Stimulated activated naive CD8-positive, alpha-beta T cell treated with anti-CD3 and anti-CD28 coated beads, Interleukin-15, amount 100 ng/mL, for 72 hours (primary cell): ENCODE measurements around the gene MRPS12.
A peak's percentile ranks its signal among the peaks of the same experiment; 100 is the strongest.
"Not testable (repeated sequence)": the region's sequence is repeated elsewhere in the genome, so short reads cannot be mapped to it uniquely, and the experiment has no call there.

Experiments
- ATAC-seq: fragments of 150-1000 bp; cut with Tn5 transposase; 2 replicates; pipeline ENCODE4 v1.10.0; 2021; ENCODE audit warnings: mild to moderate bottlenecking, moderate library complexity
- DNase-seq, 2 donors: peaks; one replicate each; pipeline ENCODE4 v3.0.0; 2021 to 2022
- H3K27ac Mint-ChIP-seq, 2 donors: one replicate each; pipeline ENCODE4 v1.8.0; 2022; ENCODE audit warnings: mild to moderate bottlenecking in 2 of 2, mixed read lengths in 2 of 2, moderate library complexity in 2 of 2
- H3K27me3 Mint-ChIP-seq: one replicate; pipeline ENCODE4 v1.8.0; 2022; ENCODE audit warnings: mixed read lengths
- H3K4me1 Mint-ChIP-seq: one replicate; pipeline ENCODE4 v1.8.0; 2022; ENCODE audit warnings: mild to moderate bottlenecking, mixed read lengths
- H3K4me3 Mint-ChIP-seq, 2 donors: one replicate each; pipeline ENCODE4 v1.8.0; 2022; ENCODE audit warnings: mild to moderate bottlenecking in 2 of 2, mixed read lengths in 2 of 2, moderate library complexity in 1 of 2
- H3K9me3 Mint-ChIP-seq, 2 donors: one replicate each; pipeline ENCODE4 v1.8.0; 2022; ENCODE audit warnings: mixed read lengths in 2 of 2

The MRPS12 gene

GRCh38 chr19:38919837-38920601 is 10.7 kb upstream of the MRPS12 start:
- Mint-ChIP-seq H3K4me3 (no peak overlapping the region), H3K27me3 (no peaks in the 10 kb centered on the region), H3K4me1 (no peaks in the 10 kb centered on the region), H3K9me3 (no peaks in the 10 kb centered on the region), H3K27ac (no peak overlapping the region)
- no peak for DNase-seq
- ATAC-seq: no peak

- H3K4me1 Mint-ChIP-seq: no peaks in the 10 kb centered on the region
- no peak for ATAC-seq
- no peaks in the 10 kb centered on the region for H3K9me3 Mint-ChIP-seq
- H3K4me3 Mint-ChIP-seq: no peak overlapping the region
- DNase-seq: no peak
- no peaks in the 10 kb centered on the region for H3K27me3 Mint-ChIP-seq
- no peak overlapping the region for H3K27ac Mint-ChIP-seq
Observed at GRCh38 chr19:38920602-38921419, 9.9 kb upstream of the MRPS12 start.

- DNase-seq (no peak), ATAC-seq (no peak)
- H3K27me3 Mint-ChIP-seq: no peaks in the 10 kb centered on the region
- H3K9me3 Mint-ChIP-seq: no peaks in the 10 kb centered on the region
- H3K27ac Mint-ChIP-seq: no peak overlapping the region
- no peaks in the 10 kb centered on the region for H3K4me1 Mint-ChIP-seq
- no peak overlapping the region for H3K4me3 Mint-ChIP-seq
Observed at GRCh38 chr19:38921420-38922274, 9.1 kb upstream of the MRPS12 start.

GRCh38 chr19:38922482-38922881 is 8.3 kb upstream of the MRPS12 start:
- DNase-seq: no peak
- no peak for ATAC-seq
- no peak overlapping the region for H3K4me3 Mint-ChIP-seq
- no peaks in the 10 kb centered on the region for H3K4me1 Mint-ChIP-seq
- H3K9me3 Mint-ChIP-seq: no peaks in the 10 kb centered on the region
- H3K27me3 Mint-ChIP-seq: no peaks in the 10 kb centered on the region
- H3K27ac Mint-ChIP-seq: no peak overlapping the region

- Mint-ChIP-seq H3K27me3 (no peaks in the 10 kb centered on the region), H3K27ac (no peak overlapping the region), H3K4me1 (peaks cover 19% of the 10 kb centered on the region), H3K9me3 (no peaks in the 10 kb centered on the region), H3K4me3 (no peak overlapping the region)
- no peak for DNase-seq
- ATAC-seq: no peak
Observed at GRCh38 chr19:38924388-38924787, 6.4 kb upstream of the MRPS12 start.

- peak overlapping the region; percentile 21 to 94 for H3K4me3 Mint-ChIP-seq
- H3K27ac Mint-ChIP-seq: peak overlapping the region in 1 of 2 donors; percentile 8
- DNase-seq (no peak), ATAC-seq (no peak)
- peaks cover 54% of the 10 kb centered on the region for H3K4me1 Mint-ChIP-seq
- H3K9me3 Mint-ChIP-seq: no peaks in the 10 kb centered on the region
- no peaks in the 10 kb centered on the region for H3K27me3 Mint-ChIP-seq
Observed at GRCh38 chr19:38928391-38929001, 2.2 kb upstream of the MRPS12 start.

GRCh38 chr19:38929929-38930775 is 592 bp upstream of the MRPS12 start, which contains the start of gene SARS2:
Gene SARS2 (minus strand): TSS chr19:38930763. CDS start chr19:38930736, 27 bp downstream.
- H3K27ac Mint-ChIP-seq: peak within 1 kb of the TSS; percentile 98 to 99
- ATAC-seq (peak; percentile 10), DNase-seq (peak in 1 of 2 donors; percentile 98)
- no peaks in the 10 kb centered on the region for H3K27me3 Mint-ChIP-seq
- H3K4me3 Mint-ChIP-seq: peak within 1 kb of the TSS; percentile 87 to 94
- H3K4me1 Mint-ChIP-seq: peaks cover 56% of the 10 kb centered on the region
- H3K9me3 Mint-ChIP-seq: peaks cover 0 to 8% of the 10 kb centered on the region in 2 donors

GRCh38 chr19:38931521-38931793 is 713 bp downstream of the MRPS12 start:
- Mint-ChIP-seq H3K27me3 (no peaks in the 10 kb centered on the region), H3K27ac (peak overlapping the region; percentile 98 to 99), H3K4me3 (peak overlapping the region; percentile 87 to 94), H3K9me3 (peaks cover 0 to 8% of the 10 kb centered on the region in 2 donors), H3K4me1 (peaks cover 56% of the 10 kb centered on the region)
- ATAC-seq (no peak), DNase-seq (no peak)

- peaks cover 0 to 8% of the 10 kb centered on the region in 2 donors for H3K9me3 Mint-ChIP-seq
- H3K27me3 Mint-ChIP-seq: no peaks in the 10 kb centered on the region
- peak overlapping the region; percentile 5 to 94 for H3K4me3 Mint-ChIP-seq
- H3K27ac Mint-ChIP-seq: no peak overlapping the region
- no peak for ATAC-seq
- DNase-seq: peak; percentile 41 to 48
- H3K4me1 Mint-ChIP-seq: peaks cover 55% of the 10 kb centered on the region
Observed at GRCh38 chr19:38932425-38933179, 1.9 kb downstream of the MRPS12 start.

GRCh38 chr19:38933544-38933943 is 2.8 kb downstream of the MRPS12 start:
- peak overlapping the region; percentile 29 to 62 for H3K27ac Mint-ChIP-seq
- no peak overlapping the region for H3K4me3 Mint-ChIP-seq

GRCh38 chr19:38939957-38940356 is 9.2 kb downstream of the MRPS12 start:
- Mint-ChIP-seq H3K4me1 (peaks cover 26% of the 10 kb centered on the region), H3K4me3 (no peak overlapping the region), H3K9me3 (peaks cover 0 to 2% of the 10 kb centered on the region in 2 donors), H3K27me3 (peaks cover 14% of the 10 kb centered on the region), H3K27ac (no peak overlapping the region)
- DNase-seq (no peak), ATAC-seq (no peak)

More at GRCh38 chr19:38933544-38933943, 2.8 kb downstream of the MRPS12 start:
- ATAC-seq (no peak), DNase-seq (no peak)
- peaks cover 0 to 8% of the 10 kb centered on the region in 2 donors for H3K9me3 Mint-ChIP-seq
- no peaks in the 10 kb centered on the region for H3K27me3 Mint-ChIP-seq
- peaks cover 45% of the 10 kb centered on the region for H3K4me1 Mint-ChIP-seq

GRCh38 chr19:38941466-38941865 is 10.7 kb downstream of the MRPS12 start:
- H3K27ac Mint-ChIP-seq, DNase-seq, H3K9me3 Mint-ChIP-seq, ATAC-seq, H3K4me3 Mint-ChIP-seq: not testable (repeated sequence)
- Mint-ChIP-seq H3K27me3 (peaks cover 18% of the 10 kb centered on the region), H3K4me1 (peaks cover 26% of the 10 kb centered on the region)

- Mint-ChIP-seq H3K27me3 (peaks cover 23% of the 10 kb centered on the region), H3K27ac (no peak overlapping the region), H3K9me3 (no peaks in the 10 kb centered on the region), H3K4me3 (no peak overlapping the region), H3K4me1 (peaks cover 26% of the 10 kb centered on the region)
- DNase-seq (no peak), ATAC-seq (no peak)
Observed at GRCh38 chr19:38941979-38942378, 11.2 kb downstream of the MRPS12 start.
